Testis (tissue), 3 donors: ENCODE measurements around the gene MTM1. TPM values are rescaled to one million over a fixed set of nuclear protein-coding genes. Genes with fewer than 3 reads are reported as not detected.

Experiments
- DNase-seq: peaks from one replicate; pipeline ENCODE4 v3.0.0-alpha.2; 2019
- H3K27ac ChIP-seq, 2 donors: fragments of 200-600 bp; sonication (generic); one replicate each; pipeline ENCODE4 v1.5.1; 2019
- H3K27me3 ChIP-seq: fragments of 200-600 bp; sonication (generic); one replicate; pipeline ENCODE4 v1.5.1; 2019
- H3K36me3 ChIP-seq: fragments of 200-600 bp; sonication (generic); one replicate; pipeline ENCODE4 v1.5.1; 2017; ENCODE audit warnings: low read depth; ENCODE audit errors: missing control alignments
- H3K4me1 ChIP-seq: fragments of 200-600 bp; sonication (generic); one replicate; pipeline ENCODE4 v1.5.1; 2019
- H3K4me3 ChIP-seq, 2 donors: fragments of 200-600 bp; sonication (generic); one replicate each; pipeline ENCODE4 v1.5.1; 2017 to 2019
- H3K9me3 ChIP-seq: fragments of 200-600 bp; sonication (generic); one replicate; pipeline ENCODE4 v1.5.1; 2017
- POLR2A ChIP-seq: fragments of 450-650 bp; IDR thresholded peaks from one replicate; pipeline ENCODE4 v1.6.1; 2017; ENCODE audit warnings: antibody characterized with exemption, mild to moderate bottlenecking, moderate library complexity
- WGBS, 2 donors: methylation state at CpG; one replicate each; pipeline ENCODE4 v1.1.5; 2018; 5-methylcytosine and 5-hydroxymethylcytosine counted together
- intact Hi-C: fragments of 100-400 bp; cut with DNase I; formaldehyde crosslinking; loops from one replicate; pipeline ENCODE4 v1.15.1; 2023; ENCODE audit warnings: low total_unique reads
- polyA plus RNA-seq: library from polyadenylated mRNA; stranded (reverse); fragments of 350-450 nt; fragmentation: Illumina TruSeq; extraction: RNeasy Lipid Tissue Mini Kit (QIAGEN cat#74804); gene quantifications from one replicate; pipeline ENCODE4 v1.2.3, GENCODE V29; 2014; ENCODE audit warnings: low read depth, low replicate concordance; ENCODE audit not compliant: insufficient read depth
- total RNA-seq, 2 donors: library from RNA; depleted of rRNA; stranded (reverse); fragments of >200 nt; gene quantifications; one replicate each; pipeline ENCODE4 v1.2.3, GENCODE V29; 2016
- TF ChIP-seq, protein P1 (sequence below), 3 experiments: fragments of 450-650 bp in 2 of 3; fragments of 200-600 bp in 1 of 3; sonication (generic) in 1 of 3; IDR thresholded peaks; one replicate each; pipeline ENCODE4 v1.5.1; 2016 to 2019; ENCODE audit warnings: antibody characterized with exemption in 3 of 3, mild to moderate bottlenecking in 2 of 3, moderate library complexity in 1 of 3

Gene MTM1
- total and polyA plus RNA-seq, 3 donors from 2014 or later: 20.0 to 38.5 (median 33.8) TPM

DNA sequence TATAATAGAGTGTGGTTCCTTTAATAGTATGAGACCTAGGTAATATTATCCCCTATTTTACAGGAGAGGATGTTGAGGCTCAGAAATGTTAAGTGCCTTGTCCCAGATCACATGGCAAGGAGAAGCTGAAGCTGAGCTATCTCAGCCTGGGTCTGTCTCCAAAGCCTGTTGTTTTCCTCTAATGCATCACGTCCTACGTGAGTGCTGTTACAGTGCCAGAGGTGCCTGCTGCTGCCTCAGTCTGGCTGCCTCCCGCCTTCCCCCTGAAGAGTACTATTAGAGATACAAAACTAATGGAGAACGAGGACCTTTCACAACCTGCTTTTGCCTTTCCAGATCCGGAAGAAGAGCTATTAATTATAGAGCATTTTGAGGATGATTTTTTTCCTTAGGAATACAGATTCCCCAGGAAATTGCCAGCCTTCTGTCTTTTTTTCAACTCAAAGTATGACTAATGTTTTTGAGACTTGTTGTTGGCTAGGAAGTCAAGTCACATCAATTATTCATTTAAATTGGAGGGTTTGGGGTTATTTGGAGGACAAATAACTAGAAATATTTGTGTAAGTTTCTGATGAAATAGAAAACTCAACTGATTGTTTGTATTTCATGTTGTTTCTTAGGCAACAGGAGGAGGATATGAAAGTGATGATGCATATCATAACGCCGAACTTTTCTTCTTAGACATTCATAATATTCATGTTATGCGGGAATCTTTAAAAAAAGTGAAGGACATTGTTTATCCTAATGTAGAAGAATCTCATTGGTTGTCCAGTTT, 80.9 kb downstream of the MTM1 start:
- 47 to 54% methylated on average over 8 of the region's 8 CpGs for WGBS, 2 donors
- TF ChIP-seq POLR2A: no peak
- TF ChIP-seq, protein P1, sequence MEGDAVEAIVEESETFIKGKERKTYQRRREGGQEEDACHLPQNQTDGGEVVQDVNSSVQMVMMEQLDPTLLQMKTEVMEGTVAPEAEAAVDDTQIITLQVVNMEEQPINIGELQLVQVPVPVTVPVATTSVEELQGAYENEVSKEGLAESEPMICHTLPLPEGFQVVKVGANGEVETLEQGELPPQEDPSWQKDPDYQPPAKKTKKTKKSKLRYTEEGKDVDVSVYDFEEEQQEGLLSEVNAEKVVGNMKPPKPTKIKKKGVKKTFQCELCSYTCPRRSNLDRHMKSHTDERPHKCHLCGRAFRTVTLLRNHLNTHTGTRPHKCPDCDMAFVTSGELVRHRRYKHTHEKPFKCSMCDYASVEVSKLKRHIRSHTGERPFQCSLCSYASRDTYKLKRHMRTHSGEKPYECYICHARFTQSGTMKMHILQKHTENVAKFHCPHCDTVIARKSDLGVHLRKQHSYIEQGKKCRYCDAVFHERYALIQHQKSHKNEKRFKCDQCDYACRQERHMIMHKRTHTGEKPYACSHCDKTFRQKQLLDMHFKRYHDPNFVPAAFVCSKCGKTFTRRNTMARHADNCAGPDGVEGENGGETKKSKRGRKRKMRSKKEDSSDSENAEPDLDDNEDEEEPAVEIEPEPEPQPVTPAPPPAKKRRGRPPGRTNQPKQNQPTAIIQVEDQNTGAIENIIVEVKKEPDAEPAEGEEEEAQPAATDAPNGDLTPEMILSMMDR (IDR thresholded peaks at IDR 0.05): no peak
- no peaks in the 10 kb centered on the region for H3K4me1 ChIP-seq
- H3K27ac ChIP-seq: no peak overlapping the region
- DNase-seq: peak; percentile 46
- intact Hi-C loops: no loop called here
- H3K4me3 ChIP-seq: no peak overlapping the region
- H3K27me3 ChIP-seq: no peaks in the 10 kb centered on the region
- H3K36me3 ChIP-seq: no peaks in the 10 kb centered on the region
- no peaks in the 10 kb centered on the region for H3K9me3 ChIP-seq

DNA sequence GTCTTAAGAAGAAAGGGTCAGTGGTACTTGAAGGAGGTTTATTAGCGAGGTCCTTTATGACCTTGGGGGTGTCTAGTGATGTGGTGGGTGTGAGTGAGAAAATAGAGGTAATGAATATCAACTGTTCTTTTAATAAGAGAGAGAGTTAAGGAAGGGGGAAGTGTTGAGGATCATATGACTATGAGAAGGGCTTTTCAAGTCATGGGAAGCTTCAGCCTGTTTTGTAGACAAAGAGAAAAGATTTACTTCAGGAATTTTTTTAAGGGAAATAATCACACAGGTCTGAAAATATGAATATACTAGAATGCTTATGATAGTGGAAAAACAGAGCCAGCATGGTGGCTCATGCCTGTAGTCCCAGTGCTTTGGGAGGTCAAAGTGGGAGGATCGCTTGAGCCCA, 83.5 kb downstream of the MTM1 start:
- WGBS, 2 donors: 83 to 93% methylated on average over 2 of the region's 2 CpGs

DNA sequence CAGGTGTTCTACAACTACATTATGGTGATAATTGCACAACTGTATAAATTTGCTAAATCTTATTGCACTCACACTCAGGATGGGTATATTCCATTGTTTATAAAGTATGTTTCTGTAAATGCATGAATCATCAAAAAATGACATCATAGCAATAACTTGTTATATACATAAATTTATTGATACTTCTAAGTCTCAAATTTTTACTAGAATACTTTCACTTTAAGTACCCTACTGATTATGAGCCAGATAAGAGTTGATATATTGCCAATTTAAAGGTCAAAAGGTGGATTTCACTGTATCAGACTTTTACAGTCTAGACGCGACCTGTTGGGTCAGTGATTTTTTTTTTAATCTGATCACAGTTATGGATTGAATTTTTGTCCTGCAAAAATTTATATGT, 87.4 kb downstream of the MTM1 start:
- no peak for DNase-seq
- 76 to 90% methylated on average over 2 of the region's 2 CpGs for WGBS, 2 donors
- Histone ChIP-seq H3K4me1 (no peaks in the 10 kb centered on the region), H3K27me3 (no peaks in the 10 kb centered on the region), H3K27ac (no peak overlapping the region), H3K9me3 (no peaks in the 10 kb centered on the region), H3K4me3 (no peak overlapping the region), H3K36me3 (no peaks in the 10 kb centered on the region)
- TF ChIP-seq POLR2A: no peak
- TF ChIP-seq, protein P1 (IDR thresholded peaks at IDR 0.05): no peak
- intact Hi-C loops: no loop called here

More for the DNA sequence above, 83.5 kb downstream of the MTM1 start:
- TF ChIP-seq, protein P1 (IDR thresholded peaks at IDR 0.05): no peak
- no peak for TF ChIP-seq POLR2A
- Histone ChIP-seq H3K9me3 (no peaks in the 10 kb centered on the region), H3K27me3 (no peaks in the 10 kb centered on the region), H3K4me1 (no peaks in the 10 kb centered on the region), H3K4me3 (no peak overlapping the region), H3K27ac (no peak overlapping the region), H3K36me3 (no peaks in the 10 kb centered on the region)
- DNase-seq: no peak
- intact Hi-C loops: no loop called here

DNA sequence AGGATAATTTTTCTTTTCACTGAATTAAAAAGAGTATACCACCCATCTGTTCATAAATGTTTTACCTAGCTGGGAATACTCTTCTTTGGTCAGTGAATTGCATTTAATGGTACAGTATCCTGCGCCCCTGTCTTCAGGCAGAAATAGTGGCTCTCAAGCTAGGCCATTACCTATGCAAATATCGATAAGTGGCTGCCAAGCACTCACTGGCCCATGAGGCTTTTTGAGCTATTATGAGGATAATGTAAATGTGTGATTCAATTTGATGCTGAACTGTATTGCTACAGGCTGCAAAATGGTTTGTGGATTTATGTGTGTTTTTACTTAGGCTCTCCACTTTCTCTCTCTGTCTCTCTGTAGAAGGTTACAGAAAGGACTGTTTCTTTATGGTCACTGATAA, 94.7 kb downstream of the MTM1 start:
- Histone ChIP-seq H3K4me1 (peaks cover 4% of the 10 kb centered on the region), H3K27me3 (no peaks in the 10 kb centered on the region), H3K9me3 (no peaks in the 10 kb centered on the region), H3K4me3 (no peak overlapping the region), H3K36me3 (no peaks in the 10 kb centered on the region), H3K27ac (no peak overlapping the region)
- intact Hi-C loops: no loop called here
- TF ChIP-seq, protein P1 (IDR thresholded peaks at IDR 0.05): no peak
- no peak for TF ChIP-seq POLR2A
- 83 to 93% methylated on average over 2 of the region's 2 CpGs for WGBS, 2 donors
- DNase-seq: no peak

DNA sequence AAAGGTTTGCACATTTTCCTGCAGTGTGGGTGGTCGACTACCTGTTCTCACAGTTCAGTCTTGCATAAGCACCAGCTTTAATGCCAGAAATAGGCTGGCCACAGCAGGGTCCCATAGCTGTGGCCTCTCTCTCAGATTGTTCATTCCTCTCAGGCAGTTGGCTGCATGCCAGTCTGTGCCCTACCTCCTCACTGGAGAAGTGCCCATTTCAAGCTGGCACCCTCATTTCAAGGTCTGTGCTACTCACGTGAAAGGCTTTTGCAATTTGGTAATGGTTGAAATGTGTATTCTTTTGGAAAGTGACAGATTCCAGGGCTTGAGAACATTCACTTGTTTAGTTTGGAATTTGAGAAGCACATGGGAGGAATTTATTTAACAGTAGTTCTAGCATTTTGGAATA, 95.9 kb downstream of the MTM1 start:
- Histone ChIP-seq H3K4me1 (peaks cover 4% of the 10 kb centered on the region), H3K27ac (no peak overlapping the region), H3K36me3 (no peaks in the 10 kb centered on the region), H3K4me3 (no peak overlapping the region), H3K27me3 (no peaks in the 10 kb centered on the region), H3K9me3 (no peaks in the 10 kb centered on the region)
- TF ChIP-seq, protein P1 (IDR thresholded peaks at IDR 0.05): no peak
- no peak for TF ChIP-seq POLR2A
- intact Hi-C loops: no loop called here
- DNase-seq: peak; percentile 67
- 32 to 35% methylated on average over 2 of the region's 2 CpGs for WGBS, 2 donors
